NCI-H128 (cell line): Measurements from ENCODE around the gene SMCO4.

Experiments used
- DNase-seq: peaks from one replicate; lab custom pipeline; 2025; ENCODE audit not compliant: unreplicated experiment; lab: John Stamatoyannopoulos, UW

SMCO4 gene

DNA sequence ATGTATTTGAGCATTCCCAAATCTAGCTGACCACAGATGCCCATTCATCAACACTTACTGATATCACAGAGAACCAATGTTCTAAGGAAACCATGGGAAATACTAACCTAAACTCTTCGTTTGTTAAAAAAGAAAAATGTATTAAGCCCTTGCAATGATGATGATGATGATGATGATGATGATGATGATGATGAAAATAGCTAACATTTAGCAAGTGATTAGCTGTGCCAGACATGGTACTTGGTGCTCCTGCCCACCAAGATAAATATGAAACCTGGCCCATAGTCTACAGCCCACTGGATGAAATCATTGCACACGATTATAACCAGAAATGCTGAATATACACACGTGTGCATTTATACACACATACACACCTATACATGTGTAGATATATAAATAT lies 37.5 kb downstream of the SMCO4 start:
- DNase-seq, result no peak

DNA sequence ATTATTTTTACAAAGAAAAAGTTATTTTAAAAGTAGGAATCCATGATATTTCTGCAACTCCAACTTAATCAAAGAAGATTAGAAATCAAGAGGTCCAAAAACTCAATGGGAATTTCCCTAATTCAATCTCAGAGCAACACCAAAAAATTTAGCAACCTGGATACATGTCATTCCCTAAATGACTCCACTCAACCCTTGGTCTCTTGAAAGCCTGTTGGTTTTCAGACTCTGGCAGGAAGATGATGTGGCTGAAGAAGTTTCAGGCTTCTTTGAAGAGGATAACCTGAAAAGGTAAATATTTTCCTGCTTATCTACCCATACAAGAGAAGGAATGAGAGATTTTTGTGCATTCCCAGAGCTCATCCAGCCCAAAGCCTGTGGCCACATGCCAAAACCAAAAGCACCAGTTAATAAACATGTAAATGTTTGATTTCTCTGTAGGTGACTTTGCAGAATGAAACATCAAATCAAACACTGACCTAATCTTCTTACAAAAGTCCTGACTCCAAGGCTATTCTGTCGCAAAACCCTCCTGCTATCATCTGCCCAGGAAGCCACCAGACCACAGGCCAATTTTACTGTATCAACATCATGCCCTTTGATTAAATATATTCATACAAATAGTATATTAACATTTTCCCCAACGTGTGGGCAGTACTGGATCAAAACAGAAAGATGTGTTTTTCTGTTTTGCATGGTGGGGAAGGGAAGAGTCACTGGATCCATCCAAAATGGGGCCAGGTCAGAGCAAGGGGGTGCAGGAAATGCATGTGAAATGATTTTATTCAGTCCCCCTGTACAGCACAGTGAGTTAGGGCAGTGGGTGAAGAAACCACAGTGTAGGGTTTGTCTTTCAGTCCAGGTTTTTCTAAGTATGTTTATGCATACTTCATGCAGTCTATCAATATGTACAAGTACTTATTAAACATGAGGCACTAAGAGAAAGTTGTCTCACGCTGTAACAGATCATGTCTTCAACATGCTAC lies 38.8 kb downstream of the SMCO4 start:
- DNase-seq, result no peak

DNA sequence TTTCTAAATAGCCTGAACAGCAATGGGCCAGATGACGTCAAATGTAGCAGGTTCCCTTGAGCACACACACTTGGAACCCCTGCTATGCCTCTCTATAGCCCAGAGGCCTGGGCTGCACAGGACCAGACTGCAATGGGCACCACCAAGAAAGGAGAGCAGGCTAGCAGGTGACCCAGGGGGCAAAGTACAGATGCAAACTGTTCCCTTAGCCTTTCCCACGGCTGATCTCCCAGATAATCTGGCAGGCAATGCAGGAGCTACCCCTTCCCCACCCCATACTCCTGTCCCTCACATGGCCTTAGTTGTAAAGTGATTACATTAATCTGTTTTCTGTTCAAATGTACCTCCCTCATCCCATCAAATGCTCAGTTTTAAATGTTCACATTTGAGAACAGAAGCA lies 41.3 kb downstream of the SMCO4 start:
- DNase-seq, result no peak

DNA sequence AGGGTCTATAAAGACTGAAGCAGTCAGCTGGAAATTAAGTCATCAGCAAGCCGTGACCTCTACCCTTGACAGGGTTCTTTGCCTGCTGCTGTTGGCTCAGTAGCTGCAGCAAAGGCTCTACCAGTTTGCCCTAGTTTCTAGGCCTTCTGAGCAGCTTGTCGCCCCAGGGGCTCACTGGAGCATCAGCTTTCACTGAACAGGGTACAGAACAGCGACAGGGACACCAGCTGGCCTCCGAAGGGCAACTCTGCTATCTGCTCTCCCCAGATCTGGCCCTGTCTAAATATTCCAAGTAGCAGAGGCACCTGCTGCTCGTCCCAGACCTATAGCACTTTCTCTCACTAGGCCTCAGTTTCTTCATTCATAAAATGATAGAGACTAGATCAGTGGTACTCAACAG lies 42.4 kb downstream of the SMCO4 start:
- DNase-seq, result no peak

DNA sequence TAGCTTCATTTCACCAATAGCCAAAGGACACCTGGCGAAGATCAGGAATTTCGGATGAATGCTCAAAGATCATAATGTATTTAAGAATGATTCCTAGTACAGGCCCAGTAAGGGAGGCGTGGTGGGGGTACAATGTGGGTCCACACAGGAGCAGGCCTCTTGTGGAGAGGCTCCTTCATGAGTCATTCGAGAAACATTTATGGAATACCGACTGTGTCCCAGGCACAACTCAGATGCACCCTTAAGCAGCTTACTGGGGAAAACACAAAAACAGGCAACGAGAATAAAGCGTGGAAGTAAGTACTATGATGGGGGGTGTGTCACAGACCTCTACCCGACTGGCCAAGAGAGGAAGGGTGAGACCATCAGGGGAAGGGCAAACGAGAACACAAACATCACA lies 44.5 kb downstream of the SMCO4 start:
- DNase-seq, result no peak

DNA sequence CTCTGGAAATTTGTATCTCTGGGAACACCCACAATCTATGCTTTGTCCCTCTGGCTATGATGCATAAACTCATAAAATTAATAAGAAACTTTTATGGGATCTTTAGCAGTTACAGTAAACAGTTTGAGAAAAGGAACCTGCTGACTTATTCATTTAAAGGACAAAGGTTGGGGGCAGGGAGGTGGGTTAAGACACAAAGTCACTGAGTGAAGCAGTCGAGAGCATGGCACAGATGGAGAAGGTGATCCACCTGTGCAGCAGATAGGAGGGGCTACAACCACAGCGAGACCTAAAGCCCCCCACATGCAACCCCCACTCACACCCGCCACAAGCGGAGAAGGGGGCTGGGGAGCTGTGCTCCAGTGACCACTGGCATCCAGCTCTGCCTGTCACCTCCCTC lies 45.0 kb downstream of the SMCO4 start:
- DNase-seq, result no peak

DNA sequence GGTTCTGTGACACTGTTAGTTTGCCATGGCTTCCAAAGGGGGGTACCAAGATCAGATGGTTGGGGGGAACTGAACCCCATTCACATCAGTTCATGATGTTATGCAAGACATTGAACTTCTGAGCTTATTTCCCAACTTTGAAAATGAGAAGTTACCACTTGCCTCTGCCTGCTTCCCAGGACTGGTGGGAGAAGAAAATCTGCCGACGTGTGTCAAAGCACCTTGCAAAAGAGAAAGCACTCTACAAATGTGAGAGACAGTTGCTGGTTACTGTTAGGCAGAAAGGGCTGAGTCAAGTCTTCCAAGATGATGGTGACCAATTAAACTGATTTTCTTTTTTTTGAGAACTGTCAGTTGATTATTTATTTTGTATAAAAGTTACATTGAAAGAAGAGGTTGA lies 45.6 kb downstream of the SMCO4 start:
- no peak for DNase-seq

DNA sequence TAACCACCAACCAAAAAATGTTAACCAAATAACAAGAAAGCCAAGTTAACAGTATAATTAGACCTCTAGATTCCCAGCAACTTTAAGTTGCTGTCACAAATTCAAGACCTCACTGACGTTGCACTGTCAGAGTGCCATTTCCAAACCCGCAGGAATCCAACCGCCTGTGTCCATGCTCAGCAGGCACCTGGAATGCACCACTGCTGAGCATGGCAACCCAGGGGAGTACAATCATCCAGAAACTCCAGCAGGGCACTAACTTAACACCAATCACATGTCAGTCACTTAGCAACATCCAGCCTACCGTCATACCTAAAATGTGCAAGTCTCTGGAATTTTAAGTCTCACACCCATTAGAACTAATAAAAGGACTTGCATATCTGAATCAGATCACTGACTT lies 48.8 kb downstream of the SMCO4 start:
- DNase-seq, result no peak

DNA sequence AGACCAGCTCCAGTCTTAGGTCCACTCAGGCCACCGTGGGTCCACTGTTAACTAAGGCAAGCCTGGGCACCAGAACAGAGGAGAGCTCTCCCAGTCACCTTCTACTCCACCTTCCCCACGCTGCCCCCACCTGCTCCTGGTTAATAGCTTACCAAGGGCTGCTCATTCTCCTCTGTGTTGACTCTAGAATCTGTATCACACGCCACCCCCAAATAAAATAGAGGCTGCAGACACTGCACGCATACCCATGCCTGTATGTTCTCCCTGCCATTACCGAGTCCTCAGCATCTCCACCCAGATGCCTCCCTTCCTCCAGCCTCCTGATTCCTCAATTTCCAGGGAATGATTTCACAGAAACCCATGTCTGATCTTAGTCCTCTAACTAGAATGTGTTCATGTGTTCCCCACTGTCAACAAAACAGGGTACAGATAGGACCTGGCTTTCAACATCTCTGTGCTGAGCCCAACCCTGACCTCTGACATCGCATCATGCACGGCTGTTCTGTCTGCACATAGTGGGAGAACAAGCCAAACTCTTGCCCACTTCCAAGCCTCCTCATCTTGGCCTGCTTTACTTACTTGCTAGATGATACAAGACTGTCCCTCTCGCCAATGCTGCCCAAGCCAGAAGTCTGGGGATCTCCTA lies 49.8 kb downstream of the SMCO4 start:
- no peak for DNase-seq

DNA sequence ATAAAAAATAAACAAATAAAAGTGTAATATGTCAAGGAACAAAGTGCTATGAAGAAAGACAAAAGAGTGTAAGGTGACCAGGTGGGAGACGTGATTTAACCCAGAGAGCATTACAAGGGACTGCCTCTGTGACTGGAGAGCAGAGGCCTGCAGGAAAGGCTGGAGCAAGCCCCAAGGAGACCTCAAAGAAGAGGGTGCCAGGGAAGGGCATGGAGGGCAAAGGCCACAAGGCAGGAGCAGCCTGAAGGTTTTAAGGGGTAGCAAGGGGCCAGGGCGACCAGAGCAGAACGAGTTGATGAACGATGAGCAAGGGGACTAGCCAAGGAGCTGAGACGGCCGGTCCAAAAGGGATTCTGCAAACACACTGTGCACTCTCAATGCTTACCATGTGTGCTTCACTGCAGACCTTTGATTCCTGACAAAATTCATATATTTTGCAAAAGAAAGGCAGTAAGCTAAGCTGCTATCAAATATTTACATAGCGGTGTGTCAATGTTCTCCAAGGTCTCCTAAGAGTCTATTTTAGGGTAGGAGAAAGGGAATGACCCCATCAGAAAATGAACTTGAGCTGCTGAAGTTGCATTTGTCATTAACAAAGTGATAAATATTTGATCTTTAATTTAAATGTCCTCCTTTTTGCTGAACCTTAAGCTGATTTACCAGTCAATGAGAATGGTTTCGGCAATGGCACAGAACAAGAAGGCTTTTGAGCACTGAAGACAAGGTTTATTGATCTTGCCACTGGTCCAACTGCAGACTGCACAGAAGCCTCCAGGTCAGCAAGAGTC lies 50.5 kb downstream of the SMCO4 start:
- DNase-seq, result no peak

DNA sequence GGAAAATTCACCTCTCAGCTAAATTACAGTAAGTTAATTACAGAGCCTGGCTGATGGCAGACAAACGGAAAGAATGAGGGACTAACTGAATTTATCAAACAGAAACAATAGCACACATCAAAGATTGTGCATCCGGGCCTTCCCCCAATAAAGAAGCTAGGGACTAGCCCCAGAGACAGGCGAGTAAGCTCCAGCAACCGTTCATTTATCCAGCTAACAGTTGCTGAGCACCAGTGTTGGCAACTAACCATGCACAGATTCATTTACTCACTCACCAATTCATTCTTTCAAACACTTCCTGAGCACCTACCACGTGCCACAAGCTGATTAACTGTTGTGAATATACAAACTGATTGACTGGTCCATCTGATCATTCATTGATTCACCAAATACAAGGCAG lies 51.2 kb downstream of the SMCO4 start:
- no peak for DNase-seq

DNA sequence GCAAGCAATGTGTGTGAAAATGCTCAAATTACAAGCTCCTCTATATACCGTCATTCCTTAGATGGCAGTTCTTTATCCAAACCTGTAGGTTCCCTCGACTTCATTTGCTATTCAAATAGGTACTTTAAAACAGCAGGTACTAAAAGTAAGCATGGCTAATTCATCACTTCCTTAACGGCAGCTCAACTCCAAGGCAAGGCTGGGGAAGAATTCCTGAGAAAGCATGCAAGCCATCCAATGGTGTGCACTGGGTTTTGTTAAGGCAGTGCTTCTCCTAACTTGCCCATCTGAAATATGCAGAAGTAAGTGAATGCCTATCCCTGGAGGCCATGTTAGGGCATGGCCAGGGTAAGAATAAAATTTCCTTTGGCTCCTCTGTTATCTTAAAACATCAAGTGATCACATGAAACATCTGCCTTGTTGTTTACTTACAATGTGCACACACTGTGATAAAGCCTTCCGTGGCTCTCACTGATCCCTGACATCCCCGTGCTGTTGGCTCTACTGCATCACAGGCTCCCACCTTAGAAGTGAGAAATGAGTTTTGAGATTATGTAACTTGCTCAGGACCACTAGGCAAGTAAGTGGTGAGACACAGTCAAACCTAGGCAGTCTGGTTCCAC lies 52.1 kb downstream of the SMCO4 start:
- no peak for DNase-seq

DNA sequence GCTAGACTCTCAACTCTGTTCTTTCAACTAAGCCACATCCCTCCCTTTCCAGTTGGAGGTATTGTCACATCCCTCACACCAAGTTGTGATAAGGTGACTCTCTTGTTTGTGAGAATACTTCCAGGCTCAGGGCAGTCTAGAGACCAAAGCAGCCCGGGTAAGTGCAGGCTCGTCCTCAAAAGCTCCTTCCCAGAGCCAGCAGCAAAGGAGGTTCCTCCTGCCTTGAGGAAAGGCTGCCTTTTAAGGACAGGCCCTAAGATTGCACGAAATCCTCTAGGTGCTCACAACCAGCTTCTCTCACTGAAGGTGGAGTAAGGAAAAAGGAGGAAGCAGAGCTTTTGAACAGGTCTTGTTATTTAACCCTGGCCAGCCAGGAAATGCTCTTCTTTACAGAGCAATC lies 53.4 kb downstream of the SMCO4 start:
- DNase-seq, result no peak

DNA sequence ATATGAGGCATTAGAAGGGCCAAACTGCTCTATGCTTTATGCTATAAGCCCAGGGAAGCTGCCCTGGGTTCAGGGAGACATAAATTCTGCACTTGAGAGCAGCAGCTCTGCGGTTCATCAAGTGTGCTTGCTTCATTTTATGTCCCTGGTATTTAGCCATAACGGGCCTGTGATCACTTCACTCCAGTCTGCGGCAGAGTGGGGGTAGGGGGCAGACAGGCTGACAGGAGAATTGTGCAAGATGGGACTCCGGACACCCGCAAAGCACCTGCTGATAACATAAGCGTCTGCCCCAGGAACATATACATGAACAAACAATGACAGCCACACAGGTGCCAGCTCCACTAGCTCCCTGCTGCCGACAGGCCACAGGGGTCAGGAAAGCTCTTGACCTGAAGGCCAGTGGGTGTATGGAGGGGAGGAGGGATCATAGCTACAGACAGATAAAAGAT lies 56.1 kb downstream of the SMCO4 start:
- DNase-seq, result no peak

DNA sequence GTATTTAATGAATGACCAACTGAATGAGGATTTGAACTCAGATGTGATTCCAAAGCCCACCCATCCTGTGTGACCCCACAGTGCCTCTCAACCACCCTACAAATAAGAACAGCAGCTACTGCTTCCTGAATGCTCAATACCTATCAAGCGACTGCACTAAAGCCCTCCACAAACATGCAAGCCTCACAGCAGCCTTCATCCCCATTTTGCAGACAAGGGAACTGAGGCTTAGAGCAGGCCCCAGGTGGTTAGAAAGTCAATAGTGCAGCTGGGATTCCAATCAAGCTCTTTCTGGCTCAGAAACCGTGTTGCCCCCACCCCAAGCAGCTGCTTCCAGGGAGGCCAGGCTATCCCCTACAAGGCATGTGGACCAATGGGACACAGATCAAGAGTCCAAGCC lies 57.2 kb downstream of the SMCO4 start:
- no peak for DNase-seq

DNA sequence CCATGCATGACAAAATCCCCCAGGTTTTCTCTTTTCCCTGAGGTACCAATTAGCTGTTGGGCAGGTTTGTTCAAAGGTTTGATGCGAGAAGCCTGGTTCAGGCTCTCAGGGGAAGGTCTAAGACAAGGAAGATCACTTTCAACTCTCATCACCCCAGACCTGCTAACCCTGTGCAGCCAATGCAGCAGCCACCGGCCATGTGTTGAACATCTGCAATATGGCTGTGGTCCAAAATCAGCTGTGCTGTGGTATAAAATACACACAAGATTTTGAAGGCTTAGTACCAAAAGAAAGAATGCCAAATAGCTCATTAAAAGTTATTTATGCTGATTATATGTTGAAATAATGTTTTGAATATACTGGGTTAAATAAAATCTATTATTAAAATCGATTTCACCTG lies 58.5 kb downstream of the SMCO4 start:
- DNase-seq, result no peak

DNA sequence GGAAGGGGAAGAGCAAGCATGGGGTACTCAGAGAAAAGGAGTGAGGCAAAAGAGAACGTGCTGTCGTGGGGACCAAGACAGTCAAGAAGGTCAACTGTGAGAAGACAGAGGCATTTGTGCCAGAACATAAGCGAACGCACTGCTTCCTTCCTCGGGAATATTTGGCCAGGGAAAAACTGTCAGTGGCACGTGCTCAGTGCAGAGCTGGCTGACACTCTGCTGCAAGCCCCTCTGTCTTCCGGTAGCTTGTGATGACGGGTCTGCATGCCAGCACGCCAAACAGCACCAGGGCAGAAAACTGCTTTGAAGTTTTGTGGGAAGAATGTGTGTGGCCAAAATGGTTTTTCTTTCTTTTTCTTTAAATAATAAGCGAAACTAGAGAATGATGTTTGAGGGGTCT lies 60.6 kb downstream of the SMCO4 start:
- DNase-seq, result no peak

DNA sequence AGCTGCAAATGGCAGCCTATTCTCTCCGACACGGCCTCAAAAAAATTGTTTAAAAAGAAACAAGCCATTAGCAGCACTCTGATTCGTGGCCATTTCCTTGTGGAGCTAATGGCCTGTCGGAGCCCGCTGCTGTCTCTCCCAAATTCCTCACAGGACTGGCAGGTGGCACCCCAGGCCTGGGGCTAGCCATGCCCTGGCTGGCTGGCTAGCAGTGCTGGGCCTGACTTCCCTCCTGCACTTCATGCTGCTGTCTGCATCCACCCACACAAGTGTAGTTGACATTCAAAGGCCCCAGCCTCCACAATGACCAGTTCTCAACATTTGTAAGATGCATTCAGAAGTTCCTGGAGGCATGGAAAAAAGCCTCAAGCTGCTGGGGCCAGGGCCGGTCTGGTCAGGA lies 61.5 kb downstream of the SMCO4 start:
- no peak for DNase-seq

DNA sequence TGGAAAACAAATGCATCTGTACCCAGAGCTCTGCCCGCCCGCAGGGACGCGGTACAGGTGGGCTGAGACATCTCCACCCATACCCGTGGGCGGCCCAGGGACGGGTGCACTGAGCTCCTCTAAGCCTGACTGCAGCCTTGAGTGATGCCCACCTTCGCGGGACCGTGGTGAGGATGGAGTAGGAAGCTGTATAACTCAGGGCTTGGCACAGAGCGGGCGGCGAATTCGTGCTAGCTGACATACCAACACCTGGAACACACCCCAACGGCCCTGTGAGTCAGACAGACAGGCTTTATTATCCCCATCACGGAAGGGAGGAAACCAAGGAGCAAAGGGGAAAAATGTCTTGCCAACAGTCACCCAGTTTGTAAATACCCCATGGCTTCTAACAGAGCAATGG lies 61.9 kb downstream of the SMCO4 start:
- no peak for DNase-seq

DNA sequence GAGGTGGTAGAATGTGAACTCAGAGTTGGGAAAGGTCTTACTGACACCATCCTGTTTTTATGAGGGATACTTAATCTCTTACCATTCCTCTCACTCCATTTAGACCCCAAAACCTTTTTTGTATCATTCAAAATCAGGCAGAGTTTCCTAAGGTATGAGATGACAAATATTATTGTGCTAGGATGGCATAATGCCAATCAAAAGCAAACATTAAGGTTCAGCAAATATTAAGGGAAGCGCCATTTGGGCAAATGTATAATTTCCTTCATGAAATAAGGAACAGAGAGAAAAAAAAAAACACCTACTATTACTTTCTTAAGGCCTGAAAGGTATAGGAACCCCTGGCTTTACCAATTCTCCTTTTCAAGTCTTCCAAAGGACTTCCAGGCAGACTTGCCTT lies 62.4 kb downstream of the SMCO4 start:
- no peak for DNase-seq

DNA sequence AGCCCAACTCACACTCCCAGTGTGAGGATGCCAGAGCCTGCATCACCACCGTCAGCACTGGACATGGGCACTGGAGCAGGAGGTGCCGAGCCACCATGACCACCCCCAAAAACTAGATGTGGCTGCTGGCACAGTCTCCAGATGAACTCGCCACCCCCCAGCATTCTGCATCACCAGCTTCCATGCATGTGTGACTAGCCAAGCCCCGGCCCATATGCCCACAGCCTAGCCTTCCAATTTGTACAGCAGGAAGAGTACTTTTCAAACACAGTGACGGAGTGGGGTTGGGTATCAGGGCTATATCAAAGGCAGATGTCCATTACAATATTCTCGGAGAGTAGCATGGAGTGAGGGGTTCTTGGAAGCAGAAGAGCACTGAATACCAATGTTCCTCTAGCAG lies 62.9 kb downstream of the SMCO4 start:
- DNase-seq, result no peak
